Midbrain (tissue), 1 donor: ENCODE results near the gene ANKRD65.
"Not testable (repeated sequence)": the region's sequence is repeated elsewhere in the genome, so short reads cannot be mapped to it uniquely, and the experiment has no call there.

Source experiments
- DNase-seq: peaks from one replicate; lab custom pipeline; 2025; lab: John Stamatoyannopoulos, UW

ANKRD65 gene

GRCh38 chr1:1370094-1370493, 51.0 kb downstream of the ANKRD65 start:
- DNase-seq: not testable (repeated sequence)
